ENCODE measurements around the gene RBMS1.

DNA sequence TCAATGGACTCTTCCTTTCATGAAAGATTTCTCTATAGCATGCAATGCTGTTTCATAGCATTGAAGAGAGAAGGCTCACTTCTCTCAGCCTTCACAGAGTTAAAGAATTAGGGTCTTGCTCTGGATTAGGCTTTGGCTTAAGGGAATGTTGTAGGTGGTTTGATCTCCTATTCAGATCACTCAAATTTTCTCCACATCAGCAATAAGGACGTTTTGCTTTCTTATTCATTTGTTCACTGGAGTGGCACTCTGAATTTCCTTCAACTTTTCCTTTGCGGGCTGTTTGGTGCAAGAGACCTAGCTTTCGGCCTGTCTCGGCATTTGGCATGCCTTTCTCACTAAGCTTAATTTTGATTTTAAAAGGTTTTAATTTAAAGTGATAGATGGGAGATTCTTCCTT, 131.6 kb downstream of the RBMS1 start:
- TF ChIP-seq EZH2 (IDR thresholded peaks at IDR 0.05; ENCODE audit: low read length, unreplicated experiment) (no peak), EZH2phosphoT487 (IDR thresholded peaks at IDR 0.05; ENCODE audit: borderline replicate concordance, low read length) (no peak)
- TF ChIP-seq, protein P1, sequence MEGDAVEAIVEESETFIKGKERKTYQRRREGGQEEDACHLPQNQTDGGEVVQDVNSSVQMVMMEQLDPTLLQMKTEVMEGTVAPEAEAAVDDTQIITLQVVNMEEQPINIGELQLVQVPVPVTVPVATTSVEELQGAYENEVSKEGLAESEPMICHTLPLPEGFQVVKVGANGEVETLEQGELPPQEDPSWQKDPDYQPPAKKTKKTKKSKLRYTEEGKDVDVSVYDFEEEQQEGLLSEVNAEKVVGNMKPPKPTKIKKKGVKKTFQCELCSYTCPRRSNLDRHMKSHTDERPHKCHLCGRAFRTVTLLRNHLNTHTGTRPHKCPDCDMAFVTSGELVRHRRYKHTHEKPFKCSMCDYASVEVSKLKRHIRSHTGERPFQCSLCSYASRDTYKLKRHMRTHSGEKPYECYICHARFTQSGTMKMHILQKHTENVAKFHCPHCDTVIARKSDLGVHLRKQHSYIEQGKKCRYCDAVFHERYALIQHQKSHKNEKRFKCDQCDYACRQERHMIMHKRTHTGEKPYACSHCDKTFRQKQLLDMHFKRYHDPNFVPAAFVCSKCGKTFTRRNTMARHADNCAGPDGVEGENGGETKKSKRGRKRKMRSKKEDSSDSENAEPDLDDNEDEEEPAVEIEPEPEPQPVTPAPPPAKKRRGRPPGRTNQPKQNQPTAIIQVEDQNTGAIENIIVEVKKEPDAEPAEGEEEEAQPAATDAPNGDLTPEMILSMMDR (conservative IDR thresholded peaks at IDR 0.05; ENCODE audit: low read depth, low read length), result no peak
